HepG2 (cell line): ENCODE data around the gene SLC38A3. TPM values are rescaled to one million over a fixed set of nuclear protein-coding genes. Genes with fewer than 3 reads are reported as not detected.

ENCODE experiments used
- CEBPZ ChIP-seq: IDR thresholded peaks from 2 replicates; pipeline ENCODE4 v1.6.1; 2012; ENCODE audit warnings: low read length, improper control_type of control experiment
- CERS6 ChIP-seq: sonication (generic); formaldehyde crosslinking; IDR thresholded peaks from 2 replicates; pipeline ENCODE4 v1.5.0; 2020; ENCODE audit warnings: missing genetic modification reagents
- DRAP1 ChIP-seq: IDR thresholded peaks from 2 replicates; pipeline ENCODE4 v1.6.1; 2016; ENCODE audit warnings: missing genetic modification reagents, missing compliant biosample characterization
- FOSL1 ChIP-seq: sonication (generic); formaldehyde crosslinking; IDR thresholded peaks from 2 replicates; pipeline ENCODE4 v1.9.0; 2021; ENCODE audit warnings: missing genetic modification reagents, borderline replicate concordance
- FOXC1 ChIP-seq: sonication (generic); formaldehyde crosslinking; IDR thresholded peaks from 2 replicates; pipeline ENCODE4 v1.8.0; 2022; ENCODE audit warnings: mild to moderate bottlenecking, missing genetic modification reagents, borderline replicate concordance
- GATAD2A ChIP-seq: IDR thresholded peaks from 2 replicates; pipeline ENCODE4 v1.6.1; 2016
- HNRNPLL ChIP-seq: fragments of 200-400 bp; formaldehyde crosslinking; IDR thresholded peaks from 2 replicates; pipeline ENCODE4 v1.6.1; 2017; ENCODE audit warnings: mild to moderate bottlenecking, low read depth, low read length; ENCODE audit not compliant: poor library complexity, severe bottlenecking
- IRF2 ChIP-seq: IDR thresholded peaks from 2 replicates; pipeline ENCODE4 v1.6.1; 2018; ENCODE audit warnings: missing genetic modification reagents, missing compliant biosample characterization
- MED13 ChIP-seq: sonication (generic); formaldehyde crosslinking; IDR thresholded peaks from 2 replicates; pipeline ENCODE4 v1.5.0; 2020; ENCODE audit warnings: missing genetic modification reagents
- PHF21A ChIP-seq: sonication (generic); formaldehyde crosslinking; IDR thresholded peaks from 2 replicates; pipeline ENCODE4 v1.5.0; 2020; ENCODE audit warnings: mild to moderate bottlenecking, missing genetic modification reagents
- RFXAP ChIP-seq: sonication (generic); formaldehyde crosslinking; IDR thresholded peaks from 2 replicates; pipeline ENCODE4 v1.4.0; 2020; ENCODE audit warnings: missing genetic modification reagents, borderline replicate concordance
- RXRA ChIP-seq: sonication (generic); formaldehyde crosslinking; IDR thresholded peaks from 2 replicates; pipeline ENCODE4 v1.5.1; 2020; ENCODE audit warnings: missing genetic modification reagents
- TFAP4 ChIP-seq: sonication (generic); IDR thresholded peaks from 2 replicates; pipeline ENCODE4 v1.6.1; 2016; ENCODE audit warnings: low read depth, borderline replicate concordance
- THAP9 ChIP-seq: sonication (generic); formaldehyde crosslinking; IDR thresholded peaks from 2 replicates; pipeline ENCODE4; 2020; ENCODE audit warnings: missing genetic modification reagents, mild to moderate bottlenecking, borderline replicate concordance
- ZBTB25 ChIP-seq: IDR thresholded peaks from 2 replicates; pipeline ENCODE4 v1.6.1; 2018; ENCODE audit warnings: missing genetic modification reagents
- ZMYM3 ChIP-seq: sonication (generic); formaldehyde crosslinking; IDR thresholded peaks from 2 replicates; pipeline ENCODE4 v1.5.1; 2020; ENCODE audit warnings: mild to moderate bottlenecking, missing genetic modification reagents
- ZNF589 ChIP-seq: sonication (generic); formaldehyde crosslinking; conservative IDR thresholded peaks from 2 replicates; pipeline ENCODE4 v1.8.0; 2022; ENCODE audit warnings: mild to moderate bottlenecking, moderate library complexity, missing genetic modification reagents
- ZNF605 ChIP-seq: sonication (generic); formaldehyde crosslinking; IDR thresholded peaks from 2 replicates; pipeline ENCODE4 v1.8.0; 2022; ENCODE audit warnings: mild to moderate bottlenecking, missing genetic modification reagents
- ZNF878 ChIP-seq: sonication (generic); formaldehyde crosslinking; IDR thresholded peaks from 2 replicates; pipeline ENCODE4 v1.8.1; 2023; ENCODE audit warnings: mild to moderate bottlenecking, missing genetic modification reagents, moderate library complexity
- polyA plus RNA-seq, 8 experiments: library from polyadenylated mRNA; depleted of rRNA in 3 of 8; stranded (reverse) in 7 of 8; unstranded in 1 of 8; fragments of >200 nt; fragmentation: Illumina TruSeq in 4 of 8; extraction: Trizol in 4 of 8; gene quantifications; 2 replicates each; pipeline versions ENCODE4 v1.2.1 to v1.2.3, GENCODE V29; 2011 to 2016; ENCODE audit warnings: low read depth in 4 of 8, missing spikeins in 1 of 8, mixed read lengths in 1 of 8; ENCODE audit not compliant: insufficient read depth in 1 of 8
- total RNA-seq, 5 experiments: library from RNA; depleted of rRNA; stranded (reverse); fragments of >200 nt; fragmentation: Illumina TruSeq; extraction: Trizol; gene quantifications; 2 replicates each; pipeline ENCODE4 v1.2.3, GENCODE V29; 2016; ENCODE audit warnings: low read depth in 1 of 5

The SLC38A3 gene
- total and polyA plus RNA-seq, 2 of the 13 experiments (the other 11 are each of a cell fraction or from before 2014, with no cell fraction given), result 29.8 to 164 TPM

GRCh38 chr3:50269977-50270413 is 64.9 kb downstream of the SLC38A3 start (continued):
- TF ChIP-seq ZBTB25, result no peak
- no peak for TF ChIP-seq ZNF878 (CRISPR knock-in tag)
- TF ChIP-seq RFXAP (CRISPR knock-in tag), result peak; percentile 47; the same call in 1 of the 2 replicates
- no peak for TF ChIP-seq PHF21A (CRISPR knock-in tag)
- TF ChIP-seq CERS6 (CRISPR knock-in tag), result no peak
- TF ChIP-seq ZNF605 (CRISPR knock-in tag), result no peak
- no peak for TF ChIP-seq THAP9 (CRISPR knock-in tag)
- TF ChIP-seq MED13 (CRISPR knock-in tag), result peak; percentile 19; the same call in 1 of the 2 replicates
- TF ChIP-seq IRF2, result no peak
- peak; percentile 20; the same call in 1 of the 2 replicates for TF ChIP-seq RXRA (CRISPR knock-in tag)
- TF ChIP-seq DRAP1 (CRISPR knock-in tag), result no peak
- TF ChIP-seq FOSL1 (CRISPR knock-in tag), result 0 out of 2 replicates have a peak, but pooled peaks have one; percentile 27
- no peak for TF ChIP-seq ZNF589 (CRISPR knock-in tag)
- TF ChIP-seq FOXC1 (CRISPR knock-in tag), result 0 out of 2 replicates have a peak, but pooled peaks have one; percentile 15
- no peak for TF ChIP-seq CEBPZ
- TF ChIP-seq HNRNPLL, result peak; percentile 20
- no peak for TF ChIP-seq GATAD2A (CRISPR knock-in tag)
- no peak for TF ChIP-seq ZMYM3
- TF ChIP-seq TFAP4, result no peak
